ENCODE results near the gene DNER. TPM values are rescaled to one million over a fixed set of nuclear protein-coding genes. Genes with fewer than 3 reads are reported as not detected.
"Not testable (repeated sequence)": the region's sequence is repeated elsewhere in the genome, so short reads cannot be mapped to it uniquely, and the experiment has no call there.

Gene DNER
- polyA plus RNA-seq, 1 experiment, result not detected

DNA sequence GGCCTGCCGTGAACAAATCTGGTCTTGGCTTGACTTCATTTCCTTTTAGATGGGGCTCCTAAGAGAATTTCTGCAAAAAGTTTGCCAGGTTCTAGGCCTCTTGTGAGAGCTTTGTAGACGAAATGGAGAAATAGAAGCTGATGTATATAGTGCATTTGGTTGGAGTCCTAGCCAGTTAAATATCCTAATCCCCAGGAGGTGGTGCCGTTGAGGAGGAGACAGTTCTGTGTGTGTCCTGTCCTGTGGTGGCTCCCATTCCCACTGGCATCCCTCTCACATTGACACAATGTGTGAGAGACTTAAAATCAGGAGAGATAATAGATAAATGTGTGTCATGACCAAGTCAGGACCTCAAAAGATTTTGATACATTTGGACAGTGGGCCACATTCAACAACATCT is 34.6 kb upstream of the DNER start:
- Histone ChIP-seq H3K9me3 (ENCODE audit: control insufficient read depth, insufficient read depth, low read length) (no peaks in the 10 kb centered on the region), H3K27ac (ENCODE audit: low read depth, low read length) (no peak overlapping the region), H3K4me3 (ENCODE audit: low read depth, low read length) (no peak overlapping the region), H3K27me3 (ENCODE audit: control insufficient read depth, insufficient read depth, low read length) (no peaks in the 10 kb centered on the region)
- TF ChIP-seq, protein P1, sequence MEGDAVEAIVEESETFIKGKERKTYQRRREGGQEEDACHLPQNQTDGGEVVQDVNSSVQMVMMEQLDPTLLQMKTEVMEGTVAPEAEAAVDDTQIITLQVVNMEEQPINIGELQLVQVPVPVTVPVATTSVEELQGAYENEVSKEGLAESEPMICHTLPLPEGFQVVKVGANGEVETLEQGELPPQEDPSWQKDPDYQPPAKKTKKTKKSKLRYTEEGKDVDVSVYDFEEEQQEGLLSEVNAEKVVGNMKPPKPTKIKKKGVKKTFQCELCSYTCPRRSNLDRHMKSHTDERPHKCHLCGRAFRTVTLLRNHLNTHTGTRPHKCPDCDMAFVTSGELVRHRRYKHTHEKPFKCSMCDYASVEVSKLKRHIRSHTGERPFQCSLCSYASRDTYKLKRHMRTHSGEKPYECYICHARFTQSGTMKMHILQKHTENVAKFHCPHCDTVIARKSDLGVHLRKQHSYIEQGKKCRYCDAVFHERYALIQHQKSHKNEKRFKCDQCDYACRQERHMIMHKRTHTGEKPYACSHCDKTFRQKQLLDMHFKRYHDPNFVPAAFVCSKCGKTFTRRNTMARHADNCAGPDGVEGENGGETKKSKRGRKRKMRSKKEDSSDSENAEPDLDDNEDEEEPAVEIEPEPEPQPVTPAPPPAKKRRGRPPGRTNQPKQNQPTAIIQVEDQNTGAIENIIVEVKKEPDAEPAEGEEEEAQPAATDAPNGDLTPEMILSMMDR (IDR thresholded peaks at IDR 0.05; ENCODE audit: low read depth, low read length), result no peak
- DNase-seq (ENCODE audit: low read depth, low spot score), result no peak
- ChIA-PET POLR2A (no interaction called here), CTCF (no interaction called here)

DNA sequence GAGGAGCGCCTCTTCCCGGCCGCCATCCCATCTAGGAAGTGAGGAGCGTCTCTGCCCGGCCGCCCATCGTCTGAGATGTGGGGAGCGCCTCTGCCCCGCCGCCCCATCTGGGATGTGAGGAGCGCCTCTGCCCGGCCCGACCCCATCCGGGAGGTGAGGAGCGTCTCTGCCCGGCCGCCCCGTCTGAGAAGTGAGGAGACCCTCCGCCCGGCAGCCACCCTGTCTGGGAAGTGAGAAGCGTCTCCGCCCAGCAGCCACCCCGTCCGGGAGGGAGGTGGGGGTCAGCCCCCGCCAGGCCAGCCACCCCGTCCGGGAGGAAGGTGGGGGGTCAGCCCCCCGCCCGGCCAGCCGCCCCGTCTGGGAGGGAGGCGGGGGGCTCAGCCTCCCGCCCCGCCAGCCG is 28.3 kb upstream of the DNER start:
- CTCF ChIA-PET; H3K27me3 ChIP-seq (ENCODE audit: control insufficient read depth, insufficient read depth, low read length); POLR2A ChIA-PET; DNase-seq (ENCODE audit: low read depth, low spot score); H3K27ac ChIP-seq (ENCODE audit: low read depth, low read length); H3K9me3 ChIP-seq (ENCODE audit: control insufficient read depth, insufficient read depth, low read length); H3K4me3 ChIP-seq (ENCODE audit: low read depth, low read length): not testable (repeated sequence)

DNA sequence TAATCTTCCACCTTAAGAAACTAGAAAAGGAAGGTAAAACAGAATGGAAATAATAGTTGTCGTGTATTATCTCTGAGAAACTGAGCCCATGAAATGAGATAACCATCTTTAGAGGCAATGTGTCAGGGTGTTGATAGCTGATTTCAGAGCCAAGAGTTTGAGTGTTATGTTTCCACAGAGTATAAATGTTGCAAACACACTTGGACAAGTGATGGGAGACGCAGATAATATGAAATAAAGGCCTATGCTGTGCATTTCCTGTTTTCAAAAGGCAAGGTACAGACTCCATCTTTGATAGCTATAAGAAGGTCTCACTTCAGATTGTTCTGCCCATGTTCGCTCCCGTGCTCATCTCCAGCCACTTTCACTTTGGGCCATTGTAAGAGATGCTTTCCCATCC is 25.9 kb upstream of the DNER start:
- H3K9me3 ChIP-seq (ENCODE audit: control insufficient read depth, insufficient read depth, low read length), result no peaks in the 10 kb centered on the region; the same call in 1 of the 2 replicates
- H3K27me3 ChIP-seq (ENCODE audit: control insufficient read depth, insufficient read depth, low read length), result no peaks in the 10 kb centered on the region
- H3K4me3 ChIP-seq (ENCODE audit: low read depth, low read length), result no peak overlapping the region
- ChIA-PET POLR2A (no interaction called here), CTCF (interaction anchor here (0.6 to 0.9 kb wide), 2 partner anchors 9 to 28 kb away, joined by 3 read pairs; no protein-coding TSS in a partner anchor)
- TF ChIP-seq, protein P1 (IDR thresholded peaks at IDR 0.05; ENCODE audit: low read depth, low read length), result no peak
- DNase-seq (ENCODE audit: low read depth, low spot score), result no peak
- H3K27ac ChIP-seq (ENCODE audit: low read depth, low read length), result no peak overlapping the region

DNA sequence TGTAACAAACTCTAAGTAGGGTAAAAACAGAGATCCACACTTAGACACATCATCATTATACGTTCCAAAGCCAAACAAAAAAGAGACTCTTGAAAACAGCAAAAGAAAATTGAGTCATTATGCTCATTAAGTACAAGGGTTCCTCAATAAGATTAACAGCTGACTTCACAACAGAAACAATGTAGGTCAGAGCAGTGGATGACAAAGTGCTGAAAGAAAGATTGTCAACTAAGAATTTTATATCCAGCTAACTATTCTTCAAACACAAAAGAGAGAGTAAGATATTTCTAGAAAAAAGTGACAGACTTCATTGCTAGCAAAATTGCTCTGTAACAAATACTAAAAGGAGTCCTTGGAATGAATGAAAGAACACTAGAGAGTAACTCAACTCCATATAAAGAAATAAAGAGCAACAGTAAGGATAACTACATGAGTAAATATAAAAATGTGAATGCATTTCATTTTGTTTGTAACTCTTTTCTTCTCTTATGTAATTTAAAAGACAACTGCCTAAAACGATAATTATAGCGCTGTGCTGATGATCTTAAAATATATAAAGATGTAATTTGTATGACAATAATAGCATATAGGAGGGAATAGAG is 23.8 kb upstream of the DNER start:
- Histone ChIP-seq H3K9me3 (ENCODE audit: control insufficient read depth, insufficient read depth, low read length) (no peaks in the 10 kb centered on the region; the same call in 1 of the 2 replicates), H3K27me3 (ENCODE audit: control insufficient read depth, insufficient read depth, low read length) (no peaks in the 10 kb centered on the region), H3K4me3 (ENCODE audit: low read depth, low read length) (no peak overlapping the region), H3K27ac (ENCODE audit: low read depth, low read length) (no peak overlapping the region)
- CTCF ChIA-PET, result no interaction called here
- TF ChIP-seq, protein P1 (IDR thresholded peaks at IDR 0.05; ENCODE audit: low read depth, low read length), result no peak
- POLR2A ChIA-PET, result no interaction called here
- no peak for DNase-seq (ENCODE audit: low read depth, low spot score)

DNA sequence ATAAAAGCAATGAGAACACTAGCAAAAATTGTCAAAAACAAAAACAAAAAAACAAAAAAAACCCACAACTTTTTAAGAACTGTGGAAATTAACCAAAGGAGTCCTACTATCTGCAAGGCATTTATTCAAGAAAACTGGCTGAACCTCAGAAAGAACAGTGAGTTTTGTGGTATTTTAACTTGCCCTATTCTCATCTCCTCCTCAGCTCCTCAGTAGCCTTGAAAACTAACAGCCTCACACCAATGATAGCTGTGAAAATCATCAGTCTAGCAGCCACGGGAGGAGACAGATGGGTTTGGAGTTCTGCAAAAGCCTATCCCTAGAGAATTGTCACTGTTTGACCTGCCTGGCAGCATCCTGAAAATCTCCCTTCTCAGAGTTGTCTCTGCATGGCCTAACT is 20.1 kb upstream of the DNER start:
- H3K27me3 ChIP-seq (ENCODE audit: control insufficient read depth, insufficient read depth, low read length), result no peaks in the 10 kb centered on the region
- DNase-seq (ENCODE audit: low read depth, low spot score), result no peak
- no peak overlapping the region for H3K27ac ChIP-seq (ENCODE audit: low read depth, low read length)
- no peak overlapping the region for H3K4me3 ChIP-seq (ENCODE audit: low read depth, low read length)
- ChIA-PET POLR2A (no interaction called here), CTCF (no interaction called here)
- TF ChIP-seq, protein P1 (IDR thresholded peaks at IDR 0.05; ENCODE audit: low read depth, low read length), result no peak
- H3K9me3 ChIP-seq (ENCODE audit: control insufficient read depth, insufficient read depth, low read length), result no peaks in the 10 kb centered on the region; the same call in 1 of the 2 replicates
